Vagina (tissue), 2 donors: ENCODE data around the gene KMT5C. TPM values are rescaled to one million over a fixed set of nuclear protein-coding genes. Genes with fewer than 3 reads are reported as not detected.

Experiments used
- DNase-seq, 2 donors: peaks; one replicate each; pipeline ENCODE4 v3.0.0-alpha.2; 2017; ENCODE audit errors: extremely low spot score in 2 of 2
- H3K27ac ChIP-seq: fragments of 200-600 bp; sonication (generic); one replicate; pipeline ENCODE4 v1.5.1; 2019
- H3K27me3 ChIP-seq: fragments of 200-600 bp; sonication (generic); one replicate; pipeline ENCODE4 v1.5.1; 2019
- H3K36me3 ChIP-seq, 2 donors: fragments of 200-600 bp; sonication (generic); one replicate each; pipeline ENCODE4 v1.5.1; 2017 to 2019
- H3K4me1 ChIP-seq: fragments of 200-600 bp; sonication (generic); one replicate; pipeline ENCODE4 v1.5.1; 2019
- H3K4me3 ChIP-seq, 2 donors: fragments of 200-600 bp; sonication (generic); 1 replicate in 1 of 2; 2 replicates in 1 of 2; pipeline ENCODE4 v1.5.1; 2016 to 2019
- H3K9me3 ChIP-seq: fragments of 200-600 bp; sonication (generic); one replicate; pipeline ENCODE4 v1.5.1; 2019
- CTCF ChIP-seq, 3 experiments: fragments of 450-650 bp in 2 of 3; fragments of 200-600 bp in 1 of 3; sonication (generic) in 1 of 3; IDR thresholded peaks; one replicate each; pipeline ENCODE4 v1.5.1; 2017 to 2019; ENCODE audit warnings: antibody characterized with exemption in 3 of 3, mild to moderate bottlenecking in 2 of 3, moderate library complexity in 2 of 3
- POLR2A ChIP-seq, 2 donors: fragments of 450-650 bp; IDR thresholded peaks; one replicate each; pipeline ENCODE4 v1.6.1; 2017; ENCODE audit warnings: antibody characterized with exemption in 2 of 2, mild to moderate bottlenecking in 2 of 2, moderate library complexity in 2 of 2
- POLR2AphosphoS5 ChIP-seq, 2 donors: sonication (generic); formaldehyde crosslinking; IDR thresholded peaks; one replicate each; pipeline ENCODE4 v1.9.0; 2017; ENCODE audit warnings: antibody characterized with exemption in 2 of 2, mild to moderate bottlenecking in 2 of 2, low read depth in 1 of 2; ENCODE audit not compliant: insufficient read depth in 1 of 2
- intact Hi-C: fragments of 100-400 bp; cut with DNase I; formaldehyde crosslinking; loops from one replicate; pipeline ENCODE4 v1.15.1; 2023
- total RNA-seq: library from RNA; depleted of rRNA; stranded (reverse); fragments of >200 nt; gene quantifications from one replicate; pipeline ENCODE4 v1.2.3, GENCODE V29; 2016

Gene KMT5C
- total RNA-seq, 1 donor from 2014 or later, result 19.2 TPM

GRCh38 chr19:55366790-55367189, 27.1 kb downstream of the KMT5C start:
- intact Hi-C loops, result no loop called here
- Histone ChIP-seq H3K9me3 (no peaks in the 10 kb centered on the region), H3K4me3 (no peak overlapping the region), H3K27me3 (peaks cover 15% of the 10 kb centered on the region), H3K36me3 (no peaks in the 10 kb centered on the region), H3K27ac (no peak overlapping the region), H3K4me1 (peaks cover 17% of the 10 kb centered on the region)
- no peak for TF ChIP-seq POLR2AphosphoS5 (IDR thresholded peaks at IDR 0.05; ENCODE audit: insufficient read depth in 1 of 2, low read depth in 1 of 2)
- TF ChIP-seq POLR2A (IDR thresholded peaks at IDR 0.05), result no peak
- TF ChIP-seq CTCF (IDR thresholded peaks at IDR 0.05), result no peak
- no peak for DNase-seq

DNA sequence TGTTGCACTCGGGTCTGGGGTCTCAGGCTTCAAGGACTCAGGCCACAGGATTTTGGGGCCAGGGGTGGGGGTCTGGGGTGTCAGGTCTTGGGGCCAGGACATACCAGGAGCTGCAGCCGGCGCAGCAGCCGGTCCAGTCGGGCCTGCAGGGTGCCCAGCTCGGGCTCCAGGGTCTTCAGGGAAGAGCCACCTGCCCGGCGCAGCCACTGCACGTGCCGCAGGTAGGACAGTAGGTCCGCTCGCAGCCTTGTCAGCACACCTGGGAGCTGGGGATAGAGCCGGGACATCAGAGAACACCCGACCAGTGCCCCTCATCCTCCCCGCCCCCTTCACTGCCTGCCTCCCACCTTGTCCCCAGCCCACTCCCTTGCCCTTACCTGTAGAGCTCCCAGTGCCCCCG, 28.4 kb downstream of the KMT5C start:
- Histone ChIP-seq H3K4me1 (peaks cover 17% of the 10 kb centered on the region), H3K9me3 (no peaks in the 10 kb centered on the region), H3K27me3 (peaks cover 15% of the 10 kb centered on the region), H3K27ac (no peak overlapping the region), H3K36me3 (no peaks in the 10 kb centered on the region), H3K4me3 (no peak overlapping the region)
- intact Hi-C loops, result no loop called here
- TF ChIP-seq POLR2AphosphoS5 (IDR thresholded peaks at IDR 0.05; ENCODE audit: insufficient read depth in 1 of 2, low read depth in 1 of 2) (no peak), CTCF (IDR thresholded peaks at IDR 0.05) (no peak), POLR2A (IDR thresholded peaks at IDR 0.05) (no peak)
- DNase-seq, result no peak

DNA sequence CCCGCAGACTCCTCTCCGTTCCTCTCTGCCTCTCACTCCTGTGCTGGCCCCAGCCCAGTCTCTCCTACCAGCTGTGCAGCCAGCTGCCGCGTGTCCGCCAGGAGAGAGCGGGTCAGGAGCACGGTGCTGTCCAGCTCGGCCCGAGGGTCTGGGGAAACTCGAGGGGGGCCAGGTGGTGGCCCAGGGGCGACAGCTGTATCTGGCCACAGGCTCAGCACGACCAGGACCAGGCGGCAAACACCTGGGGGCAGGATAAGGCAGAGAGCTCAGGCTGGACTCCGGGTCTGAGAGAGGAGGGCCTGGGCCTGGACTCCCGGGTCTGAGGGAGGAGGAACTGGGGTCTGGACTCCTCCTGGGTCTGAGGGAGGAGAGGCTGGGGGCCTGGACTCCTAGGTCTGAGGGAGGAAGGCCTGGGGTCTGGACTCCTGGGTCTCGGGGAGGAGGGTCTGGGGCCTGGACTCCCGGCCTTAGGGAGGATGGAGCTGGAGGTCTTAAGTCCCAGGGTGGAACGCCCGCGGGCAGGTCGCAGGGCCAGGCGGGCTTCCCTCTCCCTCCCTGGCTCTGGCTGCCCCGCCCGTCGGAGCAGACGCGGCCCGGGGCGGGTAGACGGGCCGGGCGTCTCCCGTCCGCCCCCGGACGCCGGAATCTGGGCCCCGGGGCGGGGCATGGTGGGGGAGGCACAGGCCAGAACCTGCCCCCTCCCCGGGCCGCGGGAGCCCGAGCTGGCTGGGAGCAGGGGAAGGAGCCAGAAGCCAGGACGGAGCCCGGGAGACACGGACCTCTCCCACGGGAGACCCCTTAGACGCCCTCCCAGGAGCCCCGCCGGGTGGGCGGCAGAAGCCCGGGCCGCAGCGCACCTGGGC, 29.3 kb downstream of the KMT5C start:
- Histone ChIP-seq H3K9me3 (no peaks in the 10 kb centered on the region), H3K4me3 (peak overlapping the region in 1 of 2 donors; percentile 38), H3K4me1 (peaks cover 18% of the 10 kb centered on the region), H3K27ac (no peak overlapping the region), H3K36me3 (no peaks in the 10 kb centered on the region), H3K27me3 (peaks cover 15% of the 10 kb centered on the region)
- no peak for DNase-seq
- TF ChIP-seq POLR2AphosphoS5 (IDR thresholded peaks at IDR 0.05; ENCODE audit: insufficient read depth in 1 of 2, low read depth in 1 of 2), result no peak
- no peak for TF ChIP-seq CTCF (IDR thresholded peaks at IDR 0.05)
- TF ChIP-seq POLR2A (IDR thresholded peaks at IDR 0.05), result no peak
- intact Hi-C loops, result no loop called here

GRCh38 chr19:55369653-55370304, 30.1 kb downstream of the KMT5C start:
- Histone ChIP-seq H3K36me3 (no peaks in the 10 kb centered on the region), H3K4me3 (peak overlapping the region; percentile 20 to 38), H3K9me3 (no peaks in the 10 kb centered on the region), H3K27me3 (peaks cover 15% of the 10 kb centered on the region), H3K4me1 (peaks cover 25% of the 10 kb centered on the region), H3K27ac (no peak overlapping the region)
- intact Hi-C loops, result loop anchor here (10.0 kb wide), 1 partner anchor 65 kb away; no protein-coding TSS in a partner anchor
- no peak for DNase-seq
- no peak for TF ChIP-seq POLR2A (IDR thresholded peaks at IDR 0.05)
- no peak for TF ChIP-seq POLR2AphosphoS5 (IDR thresholded peaks at IDR 0.05; ENCODE audit: insufficient read depth in 1 of 2, low read depth in 1 of 2)
- TF ChIP-seq CTCF (IDR thresholded peaks at IDR 0.05), result no peak
